SU-DHL-6 (cell line): Measurements from ENCODE around the gene MTA3.

Experiments used
- H2AFZ ChIP-seq: fragments of 200-600 bp; sonication (generic); 2 replicates; pipeline ENCODE4 v1.6.1; 2014; ENCODE audit warnings: low read depth, mild to moderate bottlenecking, moderate library complexity, mixed read lengths, antibody characterized with exemption, low read length; ENCODE audit not compliant: severe bottlenecking
- H3F3A ChIP-seq: fragments of 200-600 bp; shearing (Covaris generic); 2 replicates; pipeline ENCODE4 v1.6.0; 2016; ENCODE audit warnings: antibody characterized with exemption, mild to moderate bottlenecking; ENCODE audit not compliant: insufficient read depth
- H3K27ac ChIP-seq: fragments of 200-600 bp; sonication (generic); 2 replicates; pipeline ENCODE4 v1.5.1; 2016; ENCODE audit warnings: low read depth, mild to moderate bottlenecking, low read length, moderate library complexity, mixed read lengths
- H3K27me3 ChIP-seq: fragments of 200-600 bp; sonication (generic), shearing (Covaris generic); 2 replicates; pipeline ENCODE4 v1.6.0; 2014; ENCODE audit warnings: mild to moderate bottlenecking, low read length
- H3K36me3 ChIP-seq: fragments of 200-600 bp; sonication (generic); 2 replicates; pipeline ENCODE4 v1.6.1; 2014; ENCODE audit warnings: mild to moderate bottlenecking, low read length, mixed read lengths
- H3K4me2 ChIP-seq: fragments of 300-600, 200-600 bp; shearing (Covaris generic), sonication (generic); 2 replicates; pipeline ENCODE4 v1.6.0; 2014; ENCODE audit warnings: low read length, low read depth, mild to moderate bottlenecking; ENCODE audit not compliant: poor library complexity, severe bottlenecking
- H3K4me3 ChIP-seq: fragments of 200-600 bp; sonication (generic); 2 replicates; pipeline ENCODE4 v1.5.1; 2014; ENCODE audit warnings: antibody characterized with exemption, low read length, mild to moderate bottlenecking, mixed read lengths; ENCODE audit not compliant: insufficient read depth, poor library complexity, severe bottlenecking
- H3K79me2 ChIP-seq: fragments of 200-600 bp; sonication (generic); 2 replicates; pipeline ENCODE4 v1.6.1; 2014; ENCODE audit warnings: mild to moderate bottlenecking, low read length, moderate library complexity; ENCODE audit not compliant: insufficient read depth
- H3K9ac ChIP-seq: fragments of 200-600 bp; sonication (generic); 2 replicates; pipeline ENCODE4 v1.7.0; 2014; ENCODE audit warnings: mild to moderate bottlenecking, low read length
- H3K9me2 ChIP-seq: fragments of 200-600 bp; sonication (generic); replicated peaks from 2 replicates; pipeline ENCODE4 v1.6.1; 2014; ENCODE audit warnings: low read length; ENCODE audit not compliant: insufficient read depth
- H3K9me3 ChIP-seq: fragments of 200-600 bp; sonication (generic); 2 replicates; pipeline ENCODE4 v1.6.1; 2014; ENCODE audit warnings: low read length, mixed read lengths; ENCODE audit not compliant: insufficient read depth
- H4K20me1 ChIP-seq: fragments of 200-600 bp; sonication (generic); 2 replicates; pipeline ENCODE4 v1.6.1; 2014; ENCODE audit warnings: low read depth, mild to moderate bottlenecking, antibody characterized with exemption, low read length, moderate library complexity, mixed read lengths
- EZH2phosphoT487 ChIP-seq: fragments of 200-600 bp; sonication (generic), shearing (Covaris generic); conservative IDR thresholded peaks from 2 replicates; pipeline ENCODE4 v1.6.1; 2018; ENCODE audit warnings: mild to moderate bottlenecking, antibody characterized with exemption, low read length, moderate library complexity, mixed read lengths
- TF ChIP-seq, protein P1 (sequence below): fragments of 200-600 bp; sonication (generic); IDR thresholded peaks from one replicate; pipeline ENCODE4 v1.5.1; 2017; ENCODE audit warnings: antibody characterized with exemption, mild to moderate bottlenecking, low read length, moderate library complexity; ENCODE audit not compliant: insufficient read depth, poor library complexity, severe bottlenecking

Gene MTA3

DNA sequence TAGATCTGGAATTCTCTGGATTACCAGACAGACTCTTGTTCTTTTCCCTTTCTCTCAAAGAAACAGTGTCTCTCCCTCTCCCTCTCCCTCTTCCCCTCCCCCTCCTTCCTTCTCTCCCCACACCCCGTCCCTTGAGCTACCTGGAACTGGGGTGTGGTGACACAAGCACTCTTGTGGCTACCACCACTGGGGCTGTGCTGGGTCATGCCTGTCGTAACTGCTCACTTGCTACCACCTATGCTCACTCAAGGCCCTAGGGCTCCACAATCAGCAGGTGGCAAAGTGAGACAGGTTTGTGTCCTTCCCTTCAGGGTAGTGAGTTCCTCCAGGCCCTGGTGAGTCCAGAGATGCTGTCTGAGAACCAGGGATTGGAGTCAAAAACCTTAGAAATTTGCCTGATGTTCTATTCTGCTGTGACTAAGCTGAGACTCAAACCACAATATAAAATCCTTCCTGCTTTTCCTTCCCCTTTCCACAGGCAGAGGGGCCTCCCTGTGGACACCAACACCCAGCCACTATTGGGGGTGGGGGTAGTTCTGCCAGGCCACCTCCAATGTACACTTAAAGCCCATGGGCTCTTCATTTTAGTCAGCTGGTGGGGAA is 124.7 kb downstream of the MTA3 start:
- Histone ChIP-seq H3K4me2 (no peak overlapping the region), H3K79me2 (peaks cover 5% of the 10 kb centered on the region; the same call in 1 of the 2 replicates), H3K4me3 (no peak overlapping the region), H3K36me3 (peaks cover 37% of the 10 kb centered on the region; the same call in 1 of the 2 replicates), H3K27ac (no peak overlapping the region), H3K27me3 (no peaks in the 10 kb centered on the region), H3K9me2 (no peaks in the 10 kb centered on the region), H2AFZ (no peak overlapping the region), H4K20me1 (no peaks in the 10 kb centered on the region), H3K9me3 (no peaks in the 10 kb centered on the region), H3F3A (peaks cover 16% of the 10 kb centered on the region; the same call in 1 of the 2 replicates), H3K9ac (no peak overlapping the region)
- no peak for TF ChIP-seq EZH2phosphoT487
- TF ChIP-seq, protein P1, sequence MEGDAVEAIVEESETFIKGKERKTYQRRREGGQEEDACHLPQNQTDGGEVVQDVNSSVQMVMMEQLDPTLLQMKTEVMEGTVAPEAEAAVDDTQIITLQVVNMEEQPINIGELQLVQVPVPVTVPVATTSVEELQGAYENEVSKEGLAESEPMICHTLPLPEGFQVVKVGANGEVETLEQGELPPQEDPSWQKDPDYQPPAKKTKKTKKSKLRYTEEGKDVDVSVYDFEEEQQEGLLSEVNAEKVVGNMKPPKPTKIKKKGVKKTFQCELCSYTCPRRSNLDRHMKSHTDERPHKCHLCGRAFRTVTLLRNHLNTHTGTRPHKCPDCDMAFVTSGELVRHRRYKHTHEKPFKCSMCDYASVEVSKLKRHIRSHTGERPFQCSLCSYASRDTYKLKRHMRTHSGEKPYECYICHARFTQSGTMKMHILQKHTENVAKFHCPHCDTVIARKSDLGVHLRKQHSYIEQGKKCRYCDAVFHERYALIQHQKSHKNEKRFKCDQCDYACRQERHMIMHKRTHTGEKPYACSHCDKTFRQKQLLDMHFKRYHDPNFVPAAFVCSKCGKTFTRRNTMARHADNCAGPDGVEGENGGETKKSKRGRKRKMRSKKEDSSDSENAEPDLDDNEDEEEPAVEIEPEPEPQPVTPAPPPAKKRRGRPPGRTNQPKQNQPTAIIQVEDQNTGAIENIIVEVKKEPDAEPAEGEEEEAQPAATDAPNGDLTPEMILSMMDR = no peak

- no peaks in the 10 kb centered on the region for H3K9me3 ChIP-seq
- no peak for TF ChIP-seq EZH2phosphoT487
- TF ChIP-seq, protein P1 = no peak
- H3K36me3 ChIP-seq = peaks cover 35% of the 10 kb centered on the region; the same call in 1 of the 2 replicates
- H3K27me3 ChIP-seq = no peaks in the 10 kb centered on the region
- no peak overlapping the region for H3K9ac ChIP-seq
- H3K4me2 ChIP-seq = no peak overlapping the region
- peaks cover 3% of the 10 kb centered on the region; the same call in 1 of the 2 replicates for H3K79me2 ChIP-seq
- H3K27ac ChIP-seq = no peak overlapping the region
- no peaks in the 10 kb centered on the region for H4K20me1 ChIP-seq
- H3F3A ChIP-seq = peaks cover 16% of the 10 kb centered on the region; the same call in 1 of the 2 replicates
- no peak overlapping the region for H2AFZ ChIP-seq
- no peak overlapping the region for H3K4me3 ChIP-seq
- H3K9me2 ChIP-seq = no peaks in the 10 kb centered on the region
These were observed 125.5 kb downstream of the MTA3 start for GRCh38 chr2:42693688-42694479.

DNA sequence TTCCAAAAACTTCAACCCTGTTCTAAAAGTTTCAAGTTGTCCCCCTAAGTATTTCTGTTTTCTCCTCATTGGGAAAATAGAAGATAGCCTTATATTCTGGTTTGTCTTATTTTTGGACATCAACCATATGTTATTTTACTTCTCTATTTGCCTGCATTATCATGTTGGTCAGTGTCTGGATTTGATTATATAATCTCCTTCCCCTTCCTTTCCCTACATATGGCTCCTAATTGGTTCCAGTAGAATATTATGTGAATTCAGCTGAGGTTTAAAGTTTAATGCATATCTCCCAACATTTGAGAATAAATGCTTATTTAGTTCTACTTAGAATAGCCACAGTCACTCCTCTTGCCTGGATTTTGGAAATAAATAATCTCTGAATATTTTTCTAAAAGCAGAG is 128.6 kb downstream of the MTA3 start:
- Histone ChIP-seq H2AFZ (no peak overlapping the region), H3K9me2 (no peaks in the 10 kb centered on the region), H3K27me3 (no peaks in the 10 kb centered on the region), H3F3A (peaks cover 16% of the 10 kb centered on the region; the same call in 1 of the 2 replicates), H3K4me2 (no peak overlapping the region), H3K36me3 (peaks cover 27% of the 10 kb centered on the region; the same call in 1 of the 2 replicates), H3K27ac (no peak overlapping the region), H3K9ac (no peak overlapping the region), H3K9me3 (no peaks in the 10 kb centered on the region), H4K20me1 (no peaks in the 10 kb centered on the region), H3K79me2 (no peaks in the 10 kb centered on the region; the same call in 1 of the 2 replicates), H3K4me3 (no peak overlapping the region)
- TF ChIP-seq, protein P1 = no peak
- TF ChIP-seq EZH2phosphoT487 = no peak
